Type B pancreatic cell (in vitro differentiated cells): ENCODE data around the gene AFF1. TPM values are rescaled to one million over a fixed set of nuclear protein-coding genes. Genes with fewer than 3 reads are reported as not detected.
"Not testable (repeated sequence)": the region's sequence is repeated elsewhere in the genome, so short reads cannot be mapped to it uniquely, and the experiment has no call there.

Experiments used
- DNase-seq: peaks from one replicate; pipeline ENCODE4 v3.0.0; 2021; ENCODE audit warnings: mixed read lengths; ENCODE audit not compliant: unreplicated experiment; ENCODE audit errors: extremely low spot score
- H3K27ac Mint-ChIP-seq: 2 replicates; pipeline ENCODE4 v1.8.0; 2021; ENCODE audit warnings: mild to moderate bottlenecking, mixed read lengths
- H3K27me3 Mint-ChIP-seq: 2 replicates; pipeline ENCODE4 v1.8.0; 2021; ENCODE audit warnings: mixed read lengths
- H3K36me3 Mint-ChIP-seq: 2 replicates; pipeline ENCODE4 v1.8.0; 2021; ENCODE audit warnings: mixed read lengths
- H3K4me1 Mint-ChIP-seq: one replicate; pipeline ENCODE4 v1.8.0; 2021; ENCODE audit warnings: mixed read lengths; ENCODE audit not compliant: unreplicated experiment
- H3K4me3 Mint-ChIP-seq: 2 replicates; pipeline ENCODE4 v1.8.0; 2021; ENCODE audit warnings: mild to moderate bottlenecking, mixed read lengths
- H3K9me3 Mint-ChIP-seq: 2 replicates; pipeline ENCODE4 v1.8.0; 2021; ENCODE audit warnings: mixed read lengths
- CTCF ChIP-seq: fragments of 200-600 bp; sonication (generic); conservative IDR thresholded peaks from 2 replicates; pipeline ENCODE4 v1.5.0; 2021; ENCODE audit warnings: antibody characterized with exemption, mild to moderate bottlenecking
- total RNA-seq: library from RNA; stranded (reverse); gene quantifications from 2 replicates; pipeline ENCODE4 v1.2.1, GENCODE V29; 2021; ENCODE audit warnings: low replicate concordance

The AFF1 gene
- total RNA-seq, 1 donor from 2014 or later = 39.7 TPM

DNA sequence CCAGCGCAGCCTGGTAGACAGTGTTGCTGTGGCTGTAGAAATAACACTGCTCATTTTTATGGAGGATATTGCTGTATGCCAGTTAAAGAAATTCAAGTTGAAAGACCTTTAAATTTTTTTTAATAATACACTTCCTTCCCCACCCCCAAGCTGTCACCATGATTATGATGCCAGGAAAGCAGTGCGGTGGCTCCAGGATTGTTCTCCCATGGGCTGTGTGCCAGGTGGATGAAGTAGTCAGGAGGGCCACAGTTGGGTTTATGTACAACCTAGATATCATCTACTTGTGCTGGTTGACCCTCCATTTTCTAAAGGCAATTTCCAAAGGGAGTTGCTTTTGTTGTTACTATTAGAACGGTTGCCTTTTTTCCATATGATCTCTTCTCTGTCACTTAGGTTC, 136.6 kb downstream of the AFF1 start:
- peak overlapping the region; percentile 21 for H3K4me3 Mint-ChIP-seq
- DNase-seq = no peak
- TF ChIP-seq CTCF = no peak
- H3K27me3 Mint-ChIP-seq = no peaks in the 10 kb centered on the region
- no peaks in the 10 kb centered on the region for H3K9me3 Mint-ChIP-seq
- peaks cover 50% of the 10 kb centered on the region for H3K4me1 Mint-ChIP-seq
- H3K36me3 Mint-ChIP-seq = peaks cover 4% of the 10 kb centered on the region
- no peak overlapping the region for H3K27ac Mint-ChIP-seq

DNA sequence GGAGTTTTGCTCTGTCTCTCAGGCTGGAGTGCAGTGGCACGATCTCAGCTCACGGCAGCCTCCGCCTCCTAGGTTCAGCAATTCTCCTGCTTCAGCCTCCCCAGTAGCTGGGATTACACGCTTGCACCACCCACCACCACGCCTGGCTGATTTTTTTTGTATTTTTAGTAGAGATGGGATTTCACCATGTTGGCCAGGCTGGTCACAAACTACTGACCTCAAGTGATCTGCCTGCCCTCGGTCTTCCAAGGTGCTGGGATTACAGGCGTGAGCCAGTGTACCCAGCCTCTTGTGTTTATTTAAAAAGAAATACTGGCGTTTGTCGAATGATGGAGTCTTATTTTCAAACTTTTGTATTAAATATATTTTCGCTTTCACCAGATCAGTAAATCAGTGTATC, 137.7 kb downstream of the AFF1 start:
- not testable (repeated sequence) for H3K27me3 Mint-ChIP-seq, H3K36me3 Mint-ChIP-seq, DNase-seq, H3K9me3 Mint-ChIP-seq, H3K4me3 Mint-ChIP-seq, H3K27ac Mint-ChIP-seq
- peaks cover 48% of the 10 kb centered on the region for H3K4me1 Mint-ChIP-seq

DNA sequence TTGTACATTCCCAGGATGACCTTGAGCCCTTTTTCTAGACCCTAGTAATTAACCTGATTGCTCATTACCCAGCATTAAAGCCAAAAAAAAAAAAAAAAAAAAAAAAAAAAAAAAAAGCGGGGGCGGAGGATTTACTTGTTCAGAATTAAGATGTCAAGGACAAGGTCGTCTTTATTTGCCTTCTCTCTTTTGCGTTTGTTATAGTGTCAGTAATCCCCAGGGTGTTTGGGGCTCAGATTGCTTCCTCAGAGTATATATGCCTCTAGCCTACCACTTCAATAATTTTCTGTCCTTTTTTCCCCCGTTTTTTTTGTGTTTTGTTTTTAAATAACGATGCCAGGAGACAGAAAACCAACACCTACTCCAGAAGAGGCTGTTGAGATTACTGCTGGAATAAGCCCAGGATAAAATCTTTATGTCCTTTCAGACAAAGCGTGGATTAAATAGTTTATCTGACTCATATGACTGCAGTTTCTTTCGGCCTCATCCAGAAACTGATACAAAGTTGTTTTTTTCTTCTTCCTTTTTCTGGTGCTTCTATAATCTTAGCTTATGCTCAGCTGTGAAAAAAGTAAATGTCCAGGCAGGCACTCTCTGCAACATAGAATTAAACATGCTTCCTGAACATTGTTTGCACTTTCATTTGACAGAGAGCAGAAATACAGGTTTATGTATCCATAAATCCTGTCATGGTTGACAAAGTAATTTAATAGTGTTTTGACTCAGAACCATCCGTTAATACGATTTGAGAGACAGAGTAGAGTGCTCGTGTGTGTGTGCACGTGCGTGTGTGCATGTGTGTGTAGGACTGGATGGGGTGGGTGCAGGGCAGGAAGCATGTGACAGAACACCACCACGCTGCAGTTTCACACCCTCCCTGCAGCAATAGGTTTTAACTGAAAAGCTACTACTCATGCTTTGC, 138.6 kb downstream of the AFF1 start:
- DNase-seq = no peak
- H3K4me1 Mint-ChIP-seq = peaks cover 52% of the 10 kb centered on the region
- H3K9me3 Mint-ChIP-seq = no peaks in the 10 kb centered on the region
- H3K27me3 Mint-ChIP-seq = no peaks in the 10 kb centered on the region
- TF ChIP-seq CTCF = no peak
- peak overlapping the region; percentile 71 for H3K4me3 Mint-ChIP-seq
- peak overlapping the region; percentile 71 for H3K27ac Mint-ChIP-seq
- H3K36me3 Mint-ChIP-seq = peaks cover 4% of the 10 kb centered on the region

DNA sequence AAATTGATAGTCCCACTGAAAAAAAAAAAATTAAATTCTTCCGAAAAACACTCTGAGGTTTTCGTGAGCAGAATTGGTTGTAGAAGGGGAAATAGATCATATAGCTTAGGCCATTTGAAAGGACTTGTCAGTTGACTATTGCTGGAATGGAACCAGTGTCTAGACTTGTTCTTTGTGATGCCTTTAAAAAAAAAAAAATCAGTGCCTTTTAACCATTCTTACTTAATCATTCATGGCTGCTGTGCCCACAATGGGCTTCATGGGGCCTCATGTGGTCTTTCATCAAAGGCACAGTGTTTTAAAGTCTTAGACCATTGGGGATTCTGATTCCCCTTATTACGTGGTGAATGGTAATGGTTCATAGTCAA, 139.3 kb downstream of the AFF1 start:
- no peak for DNase-seq
- Mint-ChIP-seq H3K27ac (peak overlapping the region; percentile 71), H3K27me3 (no peaks in the 10 kb centered on the region), H3K4me1 (peaks cover 51% of the 10 kb centered on the region), H3K9me3 (no peaks in the 10 kb centered on the region), H3K36me3 (peaks cover 4% of the 10 kb centered on the region), H3K4me3 (peak overlapping the region; percentile 71)
- TF ChIP-seq CTCF = no peak

GRCh38 chr4:87075876-87076275, 141.1 kb downstream of the AFF1 start:
- Mint-ChIP-seq H3K27me3 (no peaks in the 10 kb centered on the region), H3K27ac (no peak overlapping the region), H3K4me3 (no peak overlapping the region), H3K4me1 (peaks cover 53% of the 10 kb centered on the region), H3K36me3 (peaks cover 4% of the 10 kb centered on the region), H3K9me3 (no peaks in the 10 kb centered on the region)
- no peak for TF ChIP-seq CTCF
- DNase-seq = no peak

- TF ChIP-seq CTCF = no peak
- no peak overlapping the region for H3K4me3 Mint-ChIP-seq
These were observed 142.0 kb downstream of the AFF1 start for GRCh38 chr4:87076690-87077358.

More at GRCh38 chr4:87076690-87077358, 142.0 kb downstream of the AFF1 start:
- Mint-ChIP-seq H3K36me3 (peaks cover under 1% of the 10 kb centered on the region), H3K4me1 (peaks cover 50% of the 10 kb centered on the region), H3K27me3 (no peaks in the 10 kb centered on the region), H3K27ac (no peak overlapping the region), H3K9me3 (no peaks in the 10 kb centered on the region)
- DNase-seq = no peak
